Stimulated activated CD4-positive, alpha-beta T cell treated with anti-CD3 and anti-CD28 coated beads, TNF-alpha, amount 100 ng/mL, for 48 hours (primary cell): ENCODE results near the gene KCNJ1.

Source experiments
- DNase-seq, 3 donors: peaks; one replicate each; pipeline ENCODE4 v3.0.0-alpha.2; 2020; ENCODE audit warnings: low read depth in 3 of 3

KCNJ1 gene

DNA sequence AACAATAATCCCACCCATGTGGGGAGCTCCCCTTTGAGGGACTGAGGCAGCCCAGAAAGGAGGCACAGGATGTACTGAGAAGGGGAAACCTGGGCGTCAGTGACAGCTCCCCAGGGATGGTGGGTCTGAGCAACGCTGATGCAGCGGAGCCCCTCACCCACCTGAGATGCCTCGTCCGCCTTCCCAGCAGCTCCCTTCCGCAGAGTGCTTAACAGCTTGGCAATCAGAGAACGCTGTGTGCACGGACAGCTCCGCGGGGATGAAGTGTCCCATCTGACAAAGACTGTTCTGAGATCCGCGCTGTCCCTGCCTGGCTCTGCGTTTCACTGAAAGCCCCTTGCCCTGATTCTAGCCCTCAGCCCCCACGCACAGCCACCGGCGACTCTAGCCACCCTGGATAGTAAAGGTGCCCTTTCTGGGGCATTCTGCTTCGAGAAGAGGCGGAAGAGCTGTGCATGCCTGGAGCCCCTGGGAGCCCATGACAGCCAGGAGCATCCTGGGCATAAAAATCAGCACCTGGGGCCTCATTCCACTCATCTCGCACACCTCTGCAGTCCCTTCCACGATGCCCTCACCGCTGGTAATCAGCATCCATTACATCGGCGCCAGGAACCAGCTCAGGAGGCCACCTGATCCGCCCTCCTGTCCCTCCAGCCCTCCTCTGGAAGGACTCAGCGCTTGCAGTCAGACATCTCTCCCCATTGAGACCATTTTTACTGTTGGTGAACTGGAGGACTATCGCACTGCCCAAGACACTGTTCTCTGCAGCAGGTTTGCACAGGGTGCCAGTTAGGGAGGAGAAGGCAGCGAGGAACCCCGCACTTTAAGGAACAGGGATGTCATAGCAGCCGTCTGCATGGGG, 34.8 kb upstream of the KCNJ1 start:
- no peak for DNase-seq

- DNase-seq = no peak
Measured at GRCh38 chr11:128900468-128900867, 33.4 kb upstream of the KCNJ1 start.

DNA sequence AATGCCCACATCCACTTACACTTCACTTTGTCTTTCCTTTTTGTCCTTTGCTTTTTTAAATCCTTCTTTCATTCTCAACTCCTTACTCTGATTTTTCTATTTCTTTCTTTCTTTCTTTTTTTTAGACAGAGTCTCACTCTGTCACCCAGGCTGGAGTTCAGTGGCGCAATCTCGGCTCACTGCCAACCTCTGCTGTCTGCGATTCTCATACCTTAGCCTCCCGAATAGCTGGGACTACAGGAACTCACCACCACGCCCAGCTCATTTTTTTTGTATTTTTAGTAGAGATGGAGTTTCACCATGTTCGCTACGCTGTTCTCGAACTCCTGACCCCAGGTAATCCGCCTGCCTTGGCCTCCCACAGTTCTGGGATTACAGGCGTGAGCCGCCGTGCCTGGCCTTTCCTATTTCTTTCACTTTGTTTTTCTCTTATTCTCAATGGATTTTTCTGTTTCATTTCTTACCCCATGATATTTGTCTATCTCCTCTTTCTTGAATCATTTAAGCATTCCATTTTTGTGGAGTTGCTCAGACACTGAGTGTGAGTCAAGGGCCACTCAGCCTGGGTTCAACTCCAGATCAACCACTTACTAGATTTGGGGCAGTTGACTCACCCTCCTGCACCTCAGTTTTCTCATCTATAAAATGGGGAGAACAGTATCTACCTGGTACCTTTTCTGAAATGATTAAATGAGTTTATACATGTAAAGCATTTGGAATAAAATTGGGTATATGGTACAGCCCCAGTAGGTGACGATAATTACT, 31.7 kb upstream of the KCNJ1 start:
- DNase-seq = no peak

DNA sequence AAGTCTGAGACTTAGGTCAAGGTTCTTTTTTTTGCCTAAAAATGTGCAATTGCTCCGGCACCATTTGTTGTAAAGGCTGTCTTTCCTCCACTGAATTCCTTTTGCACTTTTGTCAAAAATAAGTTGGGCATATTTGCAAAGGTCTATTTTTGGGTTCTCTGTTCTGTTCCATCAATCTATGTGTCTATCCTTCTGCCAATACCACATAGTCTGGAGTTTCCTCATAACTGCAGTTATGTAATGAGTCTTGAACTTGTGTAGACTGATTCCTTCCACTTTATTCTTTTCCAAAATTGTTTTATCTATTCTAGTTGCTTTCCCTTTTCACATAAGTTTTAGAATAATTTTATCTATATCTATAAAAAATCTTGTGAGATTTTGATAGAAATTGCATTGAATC, 30.7 kb upstream of the KCNJ1 start:
- DNase-seq = no peak

DNA sequence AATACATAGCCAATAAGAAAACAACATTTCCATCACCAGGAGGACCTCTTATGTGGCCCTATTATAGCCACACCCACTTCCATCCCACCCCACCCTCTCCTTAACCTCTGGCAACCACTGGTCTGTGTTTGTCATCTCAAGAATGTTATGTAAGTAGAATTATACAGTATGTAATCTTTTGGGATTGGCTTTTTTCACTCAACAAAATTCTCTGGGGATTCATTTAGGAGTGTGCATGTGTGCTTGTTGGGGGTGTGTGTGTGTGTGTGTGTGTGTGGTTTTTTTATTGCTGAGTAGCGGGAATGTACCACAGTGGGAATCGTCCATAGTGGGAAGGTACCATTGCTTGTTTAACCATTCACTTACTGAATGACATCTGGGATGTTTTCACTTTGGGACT, 29.3 kb upstream of the KCNJ1 start:
- DNase-seq = no peak

DNA sequence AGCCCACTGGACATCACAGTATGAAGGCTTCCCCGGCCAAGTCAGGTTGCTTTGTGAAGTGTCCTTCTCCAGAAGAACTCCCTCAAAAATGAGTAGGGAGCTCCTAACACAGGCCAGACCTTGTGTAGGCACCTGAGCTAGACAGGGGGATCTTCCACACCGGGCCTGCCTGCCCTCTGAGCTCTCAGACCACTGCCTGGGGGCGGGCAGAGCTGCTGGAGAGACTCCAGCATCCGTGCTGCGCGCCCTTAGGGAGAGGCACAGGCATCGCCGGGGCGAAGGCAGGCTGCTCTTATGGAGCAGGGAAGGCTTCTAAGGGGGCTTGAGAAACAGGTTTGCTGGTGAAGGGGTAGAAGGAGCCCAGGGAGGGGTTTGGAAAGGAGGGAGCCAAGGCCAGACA, 28.4 kb upstream of the KCNJ1 start:
- DNase-seq = no peak

DNA sequence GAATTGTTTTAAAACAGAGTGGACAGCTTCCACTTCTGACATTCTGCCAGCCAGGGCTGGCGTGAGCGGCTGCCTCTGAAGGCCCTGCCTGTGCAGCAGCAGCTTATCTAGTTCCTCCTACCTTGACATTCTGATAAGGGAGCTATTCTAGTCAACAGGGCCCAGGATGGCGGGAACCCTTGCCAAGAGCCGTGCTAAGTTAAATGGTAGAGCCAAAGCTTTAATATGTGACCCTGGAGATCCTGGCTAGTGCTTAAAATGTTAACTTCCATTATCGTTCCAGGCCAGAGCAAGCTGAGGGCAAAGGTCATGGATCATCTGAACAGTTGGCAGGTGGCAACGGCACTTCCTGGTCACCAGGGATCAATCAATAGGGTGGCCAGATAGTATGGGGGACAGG, 27.6 kb upstream of the KCNJ1 start:
- no peak for DNase-seq

DNA sequence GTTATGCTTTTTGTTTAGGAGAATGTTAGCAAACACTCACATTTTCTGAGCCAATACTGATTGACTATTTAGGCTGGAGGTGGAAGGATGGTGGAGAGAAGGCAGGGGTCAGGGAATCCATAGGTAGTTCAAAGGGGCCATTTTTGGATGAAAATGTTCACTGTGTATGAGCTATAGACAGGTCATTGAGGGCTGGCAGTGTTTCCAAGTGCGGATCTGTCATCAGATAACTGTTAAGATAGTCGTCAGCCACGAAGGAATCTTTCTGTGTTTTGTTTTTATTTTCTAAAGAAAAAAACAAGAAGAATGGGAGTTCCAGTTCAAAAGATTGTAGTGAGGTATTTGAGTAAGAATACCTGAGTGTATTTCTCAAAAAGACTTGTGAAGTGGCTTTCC, 27.2 kb upstream of the KCNJ1 start:
- no peak for DNase-seq

DNA sequence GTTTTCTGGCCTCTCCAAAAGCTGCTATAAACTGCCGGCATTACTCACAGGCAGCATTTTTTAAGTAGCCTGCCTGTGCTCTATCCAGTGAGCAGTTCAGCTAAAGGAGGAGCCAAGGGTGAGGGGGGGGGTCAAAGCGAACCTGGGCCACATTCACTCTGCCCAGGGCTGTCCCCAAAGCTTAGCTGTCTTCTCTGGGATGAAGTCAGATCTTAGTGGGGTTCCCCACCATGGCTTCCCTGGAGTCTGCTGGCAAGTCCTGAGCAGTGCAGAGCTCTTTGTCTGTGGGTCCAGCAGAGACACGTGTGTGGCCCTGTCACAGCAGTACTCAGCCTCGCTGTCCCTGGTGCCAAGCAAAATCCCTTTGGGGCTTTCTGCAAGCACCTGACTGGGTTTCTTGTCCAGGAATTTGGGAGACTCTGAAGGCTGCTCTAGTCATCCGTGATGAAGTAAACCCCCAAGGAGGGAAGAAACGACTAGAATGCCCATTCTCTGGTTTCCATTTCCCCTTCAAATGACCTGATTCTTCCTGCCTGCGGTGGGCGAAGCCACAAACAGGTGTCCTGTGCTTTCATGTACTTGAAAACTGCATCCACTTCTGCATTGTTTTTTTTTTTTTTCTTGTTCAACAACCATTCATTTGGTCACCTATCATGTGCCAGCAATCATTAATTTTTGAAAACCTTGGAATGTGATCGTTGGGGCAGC, 26.6 kb upstream of the KCNJ1 start:
- no peak for DNase-seq

GRCh38 chr11:128892866-128893565, 25.9 kb upstream of the KCNJ1 start:
- DNase-seq = no peak

DNA sequence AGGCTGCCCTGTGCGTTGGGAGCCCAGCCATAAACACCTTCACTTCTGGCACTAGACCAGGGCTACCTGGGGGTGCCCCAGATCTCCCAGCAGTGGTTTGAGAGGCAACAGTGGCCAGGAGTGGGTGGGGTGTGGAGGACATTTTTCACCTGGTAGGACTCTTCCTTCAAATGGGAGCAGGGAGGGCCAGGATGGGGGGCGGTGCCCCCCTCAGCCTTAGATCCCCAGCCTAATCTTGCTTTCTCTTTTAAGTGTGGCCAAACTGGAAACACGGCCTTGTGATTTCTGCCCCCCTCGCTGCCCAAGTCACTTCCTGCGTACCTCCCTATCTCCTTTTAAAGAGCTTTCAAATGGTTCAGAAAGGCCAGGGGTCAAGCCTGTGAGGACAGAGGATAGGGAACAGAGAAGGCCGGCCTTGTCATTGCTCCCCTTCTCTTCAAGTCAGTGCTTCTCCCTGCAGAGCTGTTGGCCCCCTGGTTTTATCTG, 24.9 kb upstream of the KCNJ1 start:
- no peak for DNase-seq

DNA sequence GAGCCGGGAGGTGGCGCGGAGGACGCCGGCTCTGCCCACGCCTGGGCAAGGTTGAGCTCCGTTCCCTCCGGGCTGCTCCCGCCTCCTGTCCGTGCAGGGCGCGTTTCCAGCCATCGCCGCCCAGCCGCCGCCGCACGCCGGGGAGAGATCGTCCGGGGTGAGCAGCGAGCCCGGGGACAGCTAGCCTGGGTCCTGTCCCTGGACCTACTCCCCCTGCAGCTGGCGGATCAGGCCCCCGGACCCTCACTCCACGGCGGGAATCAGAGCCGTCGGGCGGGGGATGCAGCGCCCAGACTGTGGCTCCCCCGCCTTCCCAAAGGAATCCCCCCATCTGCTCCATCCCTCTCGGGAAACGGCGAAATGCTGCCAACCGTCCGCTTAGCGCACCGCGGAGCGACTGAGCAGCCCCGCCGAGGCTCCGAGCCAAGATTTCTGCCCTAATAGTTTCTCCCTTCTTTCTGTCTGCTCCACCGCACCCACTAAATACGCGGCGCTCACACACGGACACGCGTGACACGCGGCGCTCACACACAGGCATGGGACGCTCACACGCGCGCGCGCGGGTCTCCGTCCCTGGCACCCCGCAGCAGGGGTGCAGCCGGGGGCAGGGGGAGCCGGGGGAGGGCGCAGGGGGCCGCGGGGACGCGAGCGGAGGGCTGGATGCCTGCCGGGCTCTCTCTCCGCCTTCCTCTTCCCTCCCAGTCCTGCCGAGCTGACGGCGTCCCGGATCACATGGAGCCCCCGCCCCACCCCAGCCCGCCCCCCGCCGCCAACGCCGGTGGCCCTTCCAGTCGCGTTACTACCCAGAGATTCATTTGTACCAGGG, 23.7 kb upstream of the KCNJ1 start, which contains the start of gene KCNJ5:
KCNJ5 (plus strand) TSS at position 814 of the 826 bp plus-strand sequence. CDS start 19,918 bp downstream, outside the sequence.
- no peak for DNase-seq

DNA sequence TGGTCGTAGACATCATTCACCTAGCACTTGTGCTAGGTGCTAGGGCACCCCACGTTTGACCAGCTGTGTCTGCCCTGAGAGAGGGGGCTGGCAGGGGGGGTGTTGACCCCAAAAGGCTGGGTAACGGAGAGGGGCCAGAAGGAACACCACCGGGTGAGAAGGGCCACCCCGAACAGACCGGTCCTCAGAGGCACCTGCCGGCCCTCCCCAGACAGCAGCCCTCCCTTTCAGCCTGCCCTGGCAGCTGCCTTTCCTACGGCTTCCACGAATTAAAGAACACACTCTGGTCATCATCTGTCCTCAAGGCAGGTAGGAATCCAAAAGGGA, 23.1 kb upstream of the KCNJ1 start:
- no peak for DNase-seq

DNA sequence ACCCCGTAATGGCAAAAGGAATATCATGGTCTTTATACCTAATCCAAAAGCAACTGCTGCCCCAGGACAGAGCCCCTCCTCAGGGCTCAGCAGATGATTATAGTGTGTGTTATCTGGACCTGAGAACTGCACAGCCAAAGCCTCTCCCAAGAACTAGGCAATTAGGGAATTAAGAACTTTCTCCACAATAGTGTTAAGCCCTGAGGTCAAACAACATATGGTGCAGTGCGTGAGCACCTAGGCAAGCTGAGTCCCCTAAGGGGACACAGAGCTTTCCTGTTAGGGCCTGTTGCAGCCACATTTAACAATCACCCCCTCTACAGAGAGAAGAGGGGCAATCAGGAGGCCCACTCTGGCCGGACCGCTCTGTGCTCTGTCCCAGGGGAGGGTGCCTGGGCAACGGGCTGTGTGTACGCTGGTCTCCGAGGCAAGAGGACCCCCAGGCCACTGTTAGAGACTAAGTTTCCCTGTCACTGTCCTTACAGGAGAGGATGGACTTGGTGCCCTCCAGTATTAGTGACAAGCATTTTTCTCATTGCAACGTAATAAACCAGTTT, 22.6 kb upstream of the KCNJ1 start:
- DNase-seq = no peak

DNA sequence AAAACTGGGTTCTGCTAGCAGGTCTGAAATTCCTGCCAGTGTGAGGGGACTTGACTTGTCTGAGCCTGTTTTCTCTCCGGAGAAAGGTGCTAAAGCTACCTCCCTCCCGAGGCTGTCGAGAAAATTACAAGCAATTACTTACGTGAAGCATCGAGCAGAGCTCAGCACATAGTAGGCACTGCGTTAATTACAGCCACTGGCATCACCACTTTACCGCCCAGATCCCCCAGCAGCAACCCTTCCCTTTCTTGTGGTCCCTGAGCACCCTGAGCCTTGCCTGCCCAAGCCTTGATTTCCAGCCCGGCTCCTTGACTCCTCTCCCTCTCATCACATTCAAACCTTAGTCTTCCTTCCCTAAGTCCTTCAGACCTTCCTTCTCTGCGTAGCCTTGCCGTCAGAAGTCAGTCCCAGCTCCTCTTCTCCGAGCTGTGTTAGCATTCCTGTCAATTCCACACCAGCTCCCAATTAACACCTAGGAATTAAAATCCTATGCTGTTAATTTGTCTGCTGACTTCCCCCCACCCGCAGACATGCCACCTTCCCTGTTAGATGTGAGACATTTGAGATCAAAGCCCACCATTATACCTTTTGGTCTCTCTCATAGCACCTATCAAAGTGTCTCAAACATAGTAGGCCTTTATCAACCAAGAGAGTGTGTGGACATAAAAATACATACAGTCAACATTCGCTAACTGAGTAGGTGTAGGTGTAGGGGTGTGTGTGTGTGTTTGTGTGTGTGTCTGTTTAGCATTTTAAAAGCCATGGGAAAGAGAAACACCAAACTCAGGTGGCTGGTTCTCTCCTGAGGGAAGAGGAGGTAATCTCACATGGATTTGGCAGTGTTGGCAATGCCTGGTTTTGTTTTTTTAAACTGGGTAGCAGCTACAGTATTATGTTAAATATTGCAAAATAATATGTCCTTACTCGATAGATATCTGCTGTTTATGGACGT, 21.2 kb upstream of the KCNJ1 start:
- DNase-seq = no peak

- no peak for DNase-seq
Measured at GRCh38 chr11:128886406-128887124, 19.5 kb upstream of the KCNJ1 start.

DNA sequence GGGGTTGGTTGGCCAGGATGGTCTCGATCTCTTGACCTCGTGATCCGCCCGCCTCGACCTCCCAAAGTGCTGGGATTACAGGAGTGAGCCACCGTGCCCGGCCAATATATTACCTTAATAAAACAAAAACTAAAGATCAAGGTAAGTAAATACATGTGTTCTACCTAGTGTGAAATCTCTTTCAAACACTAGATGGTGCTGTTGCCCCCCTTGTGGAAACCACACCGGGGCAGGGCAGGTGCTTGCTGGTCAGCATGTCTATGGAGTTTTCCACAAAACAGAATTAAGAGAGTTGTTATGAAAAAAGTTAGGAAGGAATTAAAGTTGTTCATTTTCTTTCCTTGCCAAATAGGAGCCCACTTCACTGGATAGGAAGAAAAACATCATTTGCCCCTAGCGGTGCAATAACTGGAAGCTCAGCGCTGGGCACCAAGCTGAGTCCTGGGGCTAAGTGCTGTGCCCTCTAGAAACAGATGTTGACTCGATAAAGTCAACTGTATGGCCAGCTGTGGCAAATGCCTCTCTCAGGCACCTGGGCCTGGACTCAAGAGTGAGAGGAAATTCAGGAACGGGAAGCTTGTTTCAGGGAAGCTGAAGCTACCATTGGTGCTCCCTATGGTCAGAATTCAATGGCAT, 17.7 kb upstream of the KCNJ1 start:
- peak in 2 of 3 donors; percentile 49 to 51 for DNase-seq

DNA sequence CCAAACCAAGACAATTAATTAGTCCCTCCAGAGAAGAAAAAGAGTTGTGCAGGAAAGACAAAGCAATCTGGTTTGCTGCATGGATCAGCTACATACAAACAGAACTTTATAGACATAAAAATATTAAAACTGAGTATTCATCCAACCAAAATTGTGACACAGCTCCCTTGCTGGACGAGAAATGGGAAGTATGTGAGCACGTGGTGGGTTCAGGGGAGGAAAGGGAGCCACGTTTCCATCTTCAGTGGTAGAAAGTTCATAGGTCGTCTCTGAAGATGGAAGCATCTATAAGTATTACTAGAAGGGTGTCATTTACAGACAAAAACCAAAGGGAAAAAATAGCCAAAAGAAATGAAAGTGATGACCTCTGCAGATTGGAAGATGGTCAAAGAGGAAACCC, 17.0 kb upstream of the KCNJ1 start:
- DNase-seq = no peak
